Skin of body (tissue), 2 donors: Measurements from ENCODE around the gene RAET1G. TPM values are rescaled to one million over a fixed set of nuclear protein-coding genes. Genes with fewer than 3 reads are reported as not detected.
A peak's percentile ranks its signal among the peaks of the same experiment; 100 is the strongest.
"Not testable (repeated sequence)": the region's sequence is repeated elsewhere in the genome, so short reads cannot be mapped to it uniquely, and the experiment has no call there.

Source experiments
- DNase-seq: peaks from one replicate; lab custom pipeline; 2025; lab: John Stamatoyannopoulos, UW
- total RNA-seq: library from RNA; depleted of rRNA; stranded (reverse); fragments of >200 nt; gene quantifications from one replicate; pipeline ENCODE4 v1.2.3, GENCODE V29; 2014

Gene RAET1G, protein sequence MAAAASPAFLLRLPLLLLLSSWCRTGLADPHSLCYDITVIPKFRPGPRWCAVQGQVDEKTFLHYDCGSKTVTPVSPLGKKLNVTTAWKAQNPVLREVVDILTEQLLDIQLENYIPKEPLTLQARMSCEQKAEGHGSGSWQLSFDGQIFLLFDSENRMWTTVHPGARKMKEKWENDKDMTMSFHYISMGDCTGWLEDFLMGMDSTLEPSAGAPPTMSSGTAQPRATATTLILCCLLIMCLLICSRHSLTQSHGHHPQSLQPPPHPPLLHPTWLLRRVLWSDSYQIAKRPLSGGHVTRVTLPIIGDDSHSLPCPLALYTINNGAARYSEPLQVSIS
- 0.79 TPM for total RNA-seq

DNA sequence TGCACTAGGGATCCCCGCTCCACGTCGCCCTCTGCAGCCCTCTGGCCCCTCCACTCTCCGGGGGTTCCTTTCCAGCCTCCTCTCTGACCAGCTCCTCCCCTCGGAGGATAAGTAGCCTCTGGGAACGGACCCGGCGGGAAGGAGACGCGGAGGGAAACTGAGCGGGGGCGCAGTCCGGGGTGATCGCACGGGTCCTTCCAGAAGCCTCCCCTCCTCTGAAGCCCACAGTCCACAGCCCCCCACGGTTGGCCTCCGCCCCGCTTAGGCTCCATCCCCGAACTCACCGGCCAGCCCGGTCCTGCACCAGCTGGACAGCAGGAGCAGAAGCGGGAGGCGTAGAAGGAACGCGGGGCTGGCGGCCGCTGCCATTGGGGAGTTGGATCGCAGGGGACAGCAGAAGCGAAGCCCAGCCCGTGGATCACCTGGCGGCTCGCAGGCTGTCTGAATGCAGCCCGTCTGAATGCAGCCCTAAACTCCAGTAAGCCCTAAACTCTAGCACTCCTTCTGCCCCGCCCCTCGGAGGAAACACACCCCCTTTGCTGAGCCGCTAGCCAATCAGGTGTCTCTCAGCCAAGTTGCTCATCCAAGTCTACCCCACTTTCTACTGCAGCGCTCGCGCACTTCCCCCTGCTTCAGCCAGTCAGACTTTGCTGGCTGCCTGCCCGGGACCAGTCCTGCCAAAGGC, at the start of gene RAET1G:
RAET1G (minus strand) TSS at position 480 of the 685 bp plus-strand sequence; CDS start at position 369, 111 bp downstream.
- peak; percentile 91 for DNase-seq

DNA sequence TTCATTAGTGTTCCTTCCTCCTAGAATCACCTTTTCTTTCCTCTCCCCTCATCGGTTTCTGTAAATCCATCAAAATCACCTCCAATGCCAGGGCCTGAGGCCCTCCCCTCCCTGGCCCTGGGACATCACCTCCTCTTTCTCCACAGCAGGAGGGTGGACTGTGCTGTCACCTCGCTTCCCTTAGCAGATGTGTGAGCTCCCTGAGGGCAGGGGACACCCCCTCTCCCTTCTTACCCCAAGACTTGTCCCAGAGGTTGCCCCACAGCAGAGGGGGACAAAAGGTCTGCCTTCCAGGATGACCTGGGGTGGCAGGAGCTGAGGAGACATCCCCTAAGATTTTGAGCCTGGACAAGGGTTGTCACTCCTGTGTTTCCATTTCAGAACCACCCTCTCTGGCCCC, 46.7 kb upstream of the RAET1G start:
- no peak for DNase-seq

GRCh38 chr6:149968909-149969308, 46.0 kb upstream of the RAET1G start:
- DNase-seq = not testable (repeated sequence)

DNA sequence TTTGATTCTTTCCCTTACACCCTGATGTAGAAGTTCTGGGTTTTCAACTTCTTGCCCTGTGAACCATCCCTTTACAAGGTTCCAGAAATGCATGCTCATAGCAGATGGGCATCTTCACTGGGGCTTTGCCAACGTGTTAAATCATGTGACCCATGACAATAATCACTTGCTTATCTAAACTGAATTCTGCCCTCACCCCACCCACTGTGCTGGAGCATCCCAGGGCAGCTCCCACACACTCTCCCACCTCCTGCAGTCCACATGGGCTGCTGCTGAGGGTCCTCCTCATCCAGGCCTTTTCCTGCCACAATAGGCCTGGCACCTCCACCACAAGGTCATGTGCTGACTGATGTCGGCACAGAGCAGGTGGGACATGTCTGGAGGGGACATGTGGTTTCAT, 45.1 kb upstream of the RAET1G start:
- DNase-seq = not testable (repeated sequence)

DNA sequence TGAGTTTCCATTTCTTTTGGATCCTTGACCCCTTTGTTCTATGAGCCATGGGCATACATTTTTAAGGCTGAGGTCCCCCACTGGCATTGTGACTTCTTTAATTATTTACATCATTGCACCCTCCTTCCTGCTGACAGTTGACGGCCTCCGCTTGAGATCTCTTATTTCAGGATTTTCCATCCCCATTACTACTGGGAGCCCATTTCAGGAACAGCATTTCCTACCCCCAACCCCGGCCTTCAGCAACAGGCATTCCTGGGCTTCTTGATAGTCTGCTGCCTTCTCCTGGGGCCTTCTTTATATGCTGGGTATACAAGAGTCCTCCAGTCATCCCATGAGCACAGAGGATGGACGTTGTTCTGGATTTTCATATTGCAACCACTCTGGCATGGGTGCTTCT, 44.7 kb upstream of the RAET1G start:
- DNase-seq = no peak

GRCh38 chr6:149966319-149966718, 43.4 kb upstream of the RAET1G start:
- DNase-seq = not testable (repeated sequence)

DNA sequence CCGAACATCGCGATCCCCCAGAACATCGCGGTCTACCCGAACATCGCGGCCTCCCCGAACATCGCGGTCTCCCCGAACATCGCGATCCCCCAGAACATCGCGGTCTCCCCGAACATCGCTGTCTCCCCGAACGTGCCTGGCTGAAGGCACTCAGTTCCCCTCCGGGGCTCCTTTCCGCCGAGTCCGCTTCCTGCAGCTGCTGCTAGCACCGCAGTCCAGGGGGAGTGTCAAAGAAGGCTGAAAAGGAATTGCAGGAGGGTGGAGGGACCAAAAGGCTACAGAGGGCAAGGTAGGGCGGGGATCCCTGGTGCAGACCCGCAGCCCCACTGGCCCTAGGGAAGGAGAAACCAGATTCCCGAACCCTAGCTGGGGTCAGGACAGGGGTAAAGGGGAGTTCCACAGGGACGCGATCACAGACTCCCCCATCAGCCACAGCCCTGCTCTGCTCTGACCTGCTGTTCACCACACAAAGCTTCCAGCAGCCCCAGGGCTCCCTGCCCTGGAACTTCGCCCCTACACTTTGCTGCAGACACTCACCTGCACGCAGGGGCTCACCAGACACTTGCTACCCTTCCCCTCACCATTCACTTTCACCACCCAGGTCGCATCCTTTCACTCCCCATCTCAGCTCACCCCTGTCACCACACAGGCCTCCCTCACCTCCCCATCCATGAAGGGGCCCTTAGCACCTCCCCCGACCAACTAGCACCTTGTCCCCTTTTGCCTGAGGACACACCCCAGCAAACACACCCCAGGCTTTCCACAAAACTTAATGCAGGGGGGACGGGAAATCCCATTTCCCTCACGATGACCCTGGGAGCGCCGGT, 42.5 kb upstream of the RAET1G start:
- DNase-seq = no peak

DNA sequence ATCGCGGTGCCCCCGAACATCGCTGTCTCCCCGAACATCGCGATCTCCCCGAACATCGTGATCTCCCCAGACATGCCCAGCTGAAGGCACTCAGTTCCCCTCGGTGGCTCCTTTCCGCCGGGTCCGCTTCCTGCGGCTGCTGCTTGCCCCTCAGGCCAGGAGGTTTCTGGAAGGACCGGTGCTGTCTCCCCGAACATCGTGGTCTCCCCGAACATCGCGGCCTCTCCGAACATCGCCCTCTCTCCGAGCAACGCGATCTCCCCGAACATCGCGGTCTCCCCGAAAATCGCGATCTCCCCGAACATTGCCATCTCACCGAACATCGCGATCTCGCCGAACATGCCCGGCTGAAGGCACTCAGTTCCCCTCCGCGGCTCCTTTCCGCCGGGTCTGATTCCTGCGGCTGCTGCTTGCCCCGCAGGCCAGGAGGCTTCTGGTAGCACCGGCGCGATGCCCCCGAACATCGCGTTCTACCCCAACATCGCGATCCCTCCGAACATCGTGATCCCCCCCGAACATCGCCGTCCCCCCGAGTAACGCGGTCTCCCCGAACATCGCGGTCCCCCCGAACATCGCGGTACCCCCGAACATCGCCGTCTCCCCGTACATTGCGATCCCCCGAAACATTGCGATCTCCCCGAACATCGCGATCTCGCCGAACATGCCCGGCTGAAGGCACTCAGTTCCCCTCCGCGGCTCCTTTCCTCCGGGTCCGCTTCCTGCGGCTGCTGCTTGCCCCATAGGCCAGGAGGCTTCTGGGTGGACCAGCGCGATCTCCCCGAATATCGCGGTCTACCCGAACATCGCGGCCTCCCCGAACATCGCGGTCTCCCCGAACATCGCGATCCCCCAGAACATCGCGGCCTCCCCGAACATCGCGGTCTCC, 41.6 kb upstream of the RAET1G start:
- DNase-seq = no peak

DNA sequence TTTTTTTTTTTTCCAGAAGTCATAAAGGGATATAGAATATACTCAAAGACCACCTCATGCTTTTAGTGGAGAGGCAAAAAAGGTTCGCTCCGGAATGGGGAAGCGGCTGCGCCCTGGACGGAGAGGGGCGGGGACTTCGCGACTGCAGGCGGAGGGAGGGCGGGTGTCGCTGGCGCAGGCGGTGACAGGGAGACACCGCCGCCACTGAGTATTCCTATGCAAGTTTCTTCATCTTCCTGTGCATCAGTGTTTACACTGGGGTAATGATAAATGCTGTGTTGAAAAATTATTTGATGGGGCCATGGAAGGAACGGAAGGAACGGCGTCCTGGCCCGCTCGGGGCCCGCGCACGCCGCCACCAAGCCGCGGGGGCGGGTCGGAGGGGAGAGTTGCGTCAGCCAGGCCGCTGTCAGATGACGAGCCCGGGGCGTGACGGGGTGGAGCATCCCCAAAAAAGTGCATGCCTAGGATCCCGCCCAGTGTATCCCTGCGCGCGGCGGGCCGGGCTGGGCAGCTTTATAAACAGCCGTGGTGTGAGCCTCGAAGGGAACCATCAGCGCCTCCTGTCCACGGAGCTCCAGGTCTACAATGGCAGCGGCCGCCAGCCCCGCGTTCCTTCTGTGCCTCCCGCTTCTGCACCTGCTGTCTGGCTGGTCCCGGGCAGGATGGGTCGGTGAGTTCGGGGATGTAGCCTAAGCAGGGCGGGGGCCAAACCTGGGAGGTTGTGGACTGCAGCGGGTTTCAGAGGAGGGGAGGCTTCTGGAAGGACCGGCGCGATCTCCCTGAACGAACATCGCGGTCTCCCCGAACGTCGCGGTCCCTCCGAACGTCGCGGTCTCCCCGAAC, 40.8 kb upstream of the RAET1G start, which contains the start of gene ULBP1:
ULBP1 (plus strand) TSS at position 482 of the 846 bp plus-strand sequence; CDS start at position 589, 107 bp downstream.
- peak; percentile 63 for DNase-seq

DNA sequence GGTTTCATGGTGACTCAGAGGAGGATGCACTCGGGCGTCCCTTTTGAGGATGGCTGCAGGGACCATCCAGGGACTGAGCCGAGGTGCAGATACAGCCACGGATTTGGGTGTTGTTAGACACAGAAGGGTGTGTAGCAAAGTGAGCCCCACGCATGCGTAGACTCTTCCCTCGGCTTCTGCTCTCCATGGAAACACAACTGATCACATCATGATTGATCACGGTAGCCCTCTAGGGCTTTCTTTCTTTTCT, 40.2 kb upstream of the RAET1G start:
- no peak for DNase-seq

- DNase-seq = no peak
Measured at GRCh38 chr6:149962461-149963211, 39.7 kb upstream of the RAET1G start.

DNA sequence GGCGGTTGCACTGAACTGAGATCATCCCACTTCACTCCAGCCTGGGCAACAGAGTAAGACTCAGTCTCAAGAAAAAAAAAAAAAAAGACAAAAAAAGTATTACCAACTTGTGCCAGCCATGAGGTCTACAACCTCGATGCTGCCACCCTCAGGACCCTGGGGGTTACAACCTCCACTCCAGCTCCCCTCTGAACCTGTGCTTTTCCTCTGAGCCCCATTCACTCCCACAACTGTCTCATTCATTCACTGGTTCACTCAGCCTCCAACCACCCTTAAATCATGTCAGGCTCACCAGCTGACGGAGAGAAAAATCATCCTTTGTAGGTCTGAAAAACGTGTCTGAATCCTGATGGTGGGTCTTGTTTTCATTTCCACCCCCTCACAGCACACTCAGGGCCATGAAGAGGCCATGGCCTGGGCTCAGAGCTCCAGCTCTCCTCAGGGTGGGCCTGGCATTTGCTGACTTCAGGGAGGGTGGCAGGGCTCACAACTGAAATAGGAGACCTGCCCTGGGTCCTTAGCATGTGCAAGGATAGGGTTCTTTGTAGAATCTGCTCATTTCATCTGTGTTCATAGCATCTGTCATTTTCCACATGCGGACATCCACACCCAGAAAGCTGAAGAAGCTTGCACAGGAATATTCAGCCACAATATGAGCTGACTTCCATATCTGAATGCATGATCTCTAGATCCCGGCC, 39.0 kb upstream of the RAET1G start:
- no peak for DNase-seq

- DNase-seq = no peak
Measured at GRCh38 chr6:149960488-149960887, 37.6 kb upstream of the RAET1G start.

DNA sequence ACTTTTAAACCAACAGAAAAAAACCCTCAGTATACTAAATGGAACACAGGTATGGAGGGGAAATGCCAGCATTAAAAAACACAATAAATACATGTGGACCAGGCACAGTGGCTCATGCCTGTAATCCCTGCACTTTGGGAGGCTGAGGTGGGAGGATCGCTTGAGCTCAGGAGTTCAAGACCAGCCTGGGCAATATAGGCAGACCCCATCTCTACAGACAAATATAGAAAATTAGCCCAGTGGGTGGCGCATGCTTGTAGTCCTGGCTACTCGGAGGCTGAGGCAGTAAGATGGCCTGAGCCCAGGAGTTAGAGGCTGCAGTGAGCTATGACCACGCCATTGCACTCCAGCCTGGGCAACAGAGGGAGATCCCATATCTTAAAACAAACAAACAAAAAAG, 36.9 kb upstream of the RAET1G start:
- DNase-seq = not testable (repeated sequence)

GRCh38 chr6:149958124-149958523, 35.2 kb upstream of the RAET1G start:
- not testable (repeated sequence) for DNase-seq

- not testable (repeated sequence) for DNase-seq
Measured at GRCh38 chr6:149955654-149956317, 32.9 kb upstream of the RAET1G start.

- not testable (repeated sequence) for DNase-seq
Measured at GRCh38 chr6:149954984-149955653, 32.2 kb upstream of the RAET1G start.
